SKM-1 treated with dmso at 0.1 percent for 144 hours (cell line): ENCODE data around the gene KRT3.

ENCODE experiments used
- DNase-seq: peaks from one replicate; lab custom pipeline; 2025; ENCODE audit not compliant: unreplicated experiment; lab: John Stamatoyannopoulos, UW

KRT3 gene

GRCh38 chr12:52827499-52828090 lies 31.7 kb upstream of the KRT3 start:
- no peak for DNase-seq

GRCh38 chr12:52826611-52827498 lies 30.9 kb upstream of the KRT3 start:
- DNase-seq, result no peak

DNA sequence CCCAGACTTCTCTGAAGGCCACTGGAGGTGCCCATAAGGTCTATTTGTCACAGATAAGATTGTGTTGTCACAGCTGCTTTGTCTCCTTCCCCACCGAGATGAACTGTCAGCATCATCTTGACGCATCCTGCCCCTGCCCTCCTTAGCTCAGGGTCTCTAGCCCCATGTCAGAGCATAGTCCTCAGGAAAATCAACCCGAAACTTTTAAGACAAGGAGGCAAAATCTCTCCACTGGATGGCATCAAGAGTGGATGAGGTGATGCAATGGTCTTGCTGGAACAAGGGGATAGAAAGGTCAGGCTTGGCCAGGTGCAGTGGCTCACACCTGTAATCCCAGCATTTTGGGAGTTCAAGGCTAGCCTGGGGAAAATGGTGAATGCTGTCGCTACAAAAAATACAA lies 30.0 kb upstream of the KRT3 start:
- no peak for DNase-seq

DNA sequence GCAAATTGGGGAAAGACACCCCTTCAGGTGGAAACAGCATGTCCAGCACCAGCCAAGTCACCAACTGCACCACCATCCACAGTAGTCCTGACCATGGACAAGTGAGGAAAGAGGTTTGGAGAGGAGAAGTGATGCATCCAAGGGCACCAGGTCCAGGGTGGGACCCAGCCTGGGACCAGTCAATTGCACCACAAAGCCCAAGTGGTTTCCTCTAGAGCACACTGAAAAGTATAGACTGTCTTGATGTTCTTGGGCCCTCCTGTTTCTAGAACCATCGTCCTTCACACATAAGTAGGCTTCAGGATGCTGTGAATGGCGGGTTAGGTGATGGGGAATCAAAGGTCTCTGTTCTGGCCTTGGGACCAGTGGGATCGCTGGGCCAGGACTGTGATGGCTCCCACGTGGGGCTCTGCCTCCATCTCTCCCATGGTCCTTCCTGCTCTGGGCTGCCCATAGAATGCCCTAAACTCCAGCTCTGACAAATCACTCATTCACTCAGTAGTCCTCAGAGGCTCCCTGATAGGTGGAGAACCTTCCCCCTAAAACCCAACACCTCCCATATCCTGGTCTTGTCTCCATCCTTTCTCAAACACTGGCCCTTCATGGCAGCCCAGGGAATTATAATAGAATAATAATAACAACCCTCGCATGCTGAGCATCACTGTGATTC lies 29.0 kb upstream of the KRT3 start:
- no peak for DNase-seq

GRCh38 chr12:52823761-52824450 lies 28.0 kb upstream of the KRT3 start:
- DNase-seq, result no peak

DNA sequence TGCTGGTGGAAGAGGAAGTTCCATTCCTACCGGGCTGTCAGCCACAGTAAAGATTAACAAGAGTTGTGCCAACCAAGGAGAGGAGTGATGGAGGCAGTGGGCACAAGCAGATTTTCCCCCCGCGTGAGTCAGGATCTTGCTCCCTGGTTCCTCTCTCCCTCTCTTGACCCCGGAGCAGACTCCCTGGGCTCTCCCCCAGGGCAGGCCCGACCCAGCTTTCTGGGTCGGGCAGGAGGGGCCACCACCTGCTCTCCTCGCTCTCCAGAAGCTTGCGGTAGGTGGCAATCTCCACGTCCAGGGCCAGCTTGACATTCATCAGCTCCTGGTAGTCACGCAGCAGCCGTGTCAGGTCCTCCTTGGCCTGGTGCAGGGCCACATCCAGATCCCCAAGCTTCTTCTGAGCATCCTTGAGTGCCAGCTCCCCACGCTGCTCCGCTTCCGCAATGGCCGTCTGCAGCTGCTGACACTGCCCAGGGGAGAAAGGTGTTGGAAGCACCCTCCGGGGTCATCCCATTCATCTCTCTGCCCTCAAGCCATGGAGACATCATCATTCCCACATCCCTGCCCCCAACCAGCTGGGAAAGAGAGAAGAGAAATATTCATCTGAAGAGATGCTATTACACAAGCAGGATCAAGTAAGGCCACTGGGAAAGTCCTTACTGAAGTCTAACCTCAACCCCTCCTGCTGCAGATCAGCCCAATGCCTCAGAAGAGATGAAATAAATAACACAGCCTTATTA lies 27.0 kb upstream of the KRT3 start:
- no peak for DNase-seq

DNA sequence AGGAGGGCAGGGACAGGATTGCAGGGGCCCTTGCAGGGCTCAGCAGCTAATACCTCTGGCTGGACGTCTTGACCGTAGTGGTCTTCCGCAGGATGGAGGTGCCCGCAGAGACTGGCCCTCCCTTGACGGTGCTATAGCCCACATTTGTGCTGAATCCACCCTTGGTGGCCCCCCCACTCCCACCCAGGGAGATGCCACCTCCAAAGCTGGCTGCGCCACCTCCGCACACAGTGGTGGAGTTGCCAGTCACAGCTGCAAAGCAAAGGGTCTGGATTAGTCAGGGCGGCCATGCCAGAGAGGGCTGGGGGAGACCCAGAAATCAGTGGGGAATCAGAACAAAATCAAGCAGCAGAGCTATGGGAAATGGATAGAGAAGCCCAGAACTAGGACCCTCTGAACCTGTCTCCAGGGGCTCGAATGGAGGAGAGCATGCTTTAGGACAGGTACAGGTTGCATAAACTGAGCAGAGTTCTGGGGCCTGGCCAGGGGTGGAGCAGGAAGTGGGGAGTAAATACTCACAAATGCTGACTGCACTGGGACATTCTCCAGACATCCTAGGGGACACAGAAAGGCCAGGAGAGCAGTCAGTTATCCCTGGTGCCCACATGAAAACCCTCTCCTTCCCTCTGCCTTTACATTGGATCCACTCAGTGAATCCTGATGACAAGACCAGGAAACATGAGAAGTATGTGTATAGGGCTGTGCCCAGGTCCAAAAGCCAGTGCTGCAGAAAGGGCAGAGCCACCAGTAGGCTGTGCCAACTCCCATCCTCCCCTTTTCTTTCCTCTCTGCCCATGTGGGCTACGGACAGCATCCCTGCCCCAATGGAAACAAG lies 26.1 kb upstream of the KRT3 start:
- DNase-seq, result no peak

DNA sequence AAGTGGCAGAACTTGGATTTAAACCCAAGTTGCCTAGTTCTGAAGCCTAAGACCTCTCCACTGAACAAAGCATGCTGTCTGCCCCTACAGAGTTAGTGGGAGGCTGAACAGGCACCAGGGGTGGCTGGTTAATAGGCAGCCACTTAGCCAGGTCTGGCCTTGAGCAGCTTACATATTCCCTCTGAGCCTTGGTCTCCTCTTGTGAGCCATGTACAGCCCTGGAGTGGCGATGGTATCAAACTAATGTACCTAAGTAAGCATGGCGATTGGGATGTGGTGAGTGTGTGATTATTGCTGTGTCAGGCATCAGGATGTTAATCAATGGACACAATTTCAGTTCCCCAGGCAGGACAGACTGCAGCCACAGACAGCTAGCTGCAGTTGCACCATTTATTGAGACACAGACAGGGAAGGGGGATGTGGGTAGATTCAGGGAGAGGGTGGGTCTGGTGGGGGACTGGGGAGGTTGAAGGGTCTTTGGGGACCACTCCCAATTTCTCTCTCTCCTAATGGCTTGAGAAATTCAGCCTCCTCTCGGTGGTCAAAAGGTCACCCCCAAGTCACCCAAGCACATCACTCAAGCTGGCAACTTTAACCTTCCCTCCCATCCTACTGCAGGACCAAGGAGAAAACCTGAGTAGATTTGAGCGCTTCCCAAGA lies 25.3 kb upstream of the KRT3 start:
- no peak for DNase-seq

GRCh38 chr12:52820521-52820920 lies 24.6 kb upstream of the KRT3 start:
- DNase-seq, result no peak

DNA sequence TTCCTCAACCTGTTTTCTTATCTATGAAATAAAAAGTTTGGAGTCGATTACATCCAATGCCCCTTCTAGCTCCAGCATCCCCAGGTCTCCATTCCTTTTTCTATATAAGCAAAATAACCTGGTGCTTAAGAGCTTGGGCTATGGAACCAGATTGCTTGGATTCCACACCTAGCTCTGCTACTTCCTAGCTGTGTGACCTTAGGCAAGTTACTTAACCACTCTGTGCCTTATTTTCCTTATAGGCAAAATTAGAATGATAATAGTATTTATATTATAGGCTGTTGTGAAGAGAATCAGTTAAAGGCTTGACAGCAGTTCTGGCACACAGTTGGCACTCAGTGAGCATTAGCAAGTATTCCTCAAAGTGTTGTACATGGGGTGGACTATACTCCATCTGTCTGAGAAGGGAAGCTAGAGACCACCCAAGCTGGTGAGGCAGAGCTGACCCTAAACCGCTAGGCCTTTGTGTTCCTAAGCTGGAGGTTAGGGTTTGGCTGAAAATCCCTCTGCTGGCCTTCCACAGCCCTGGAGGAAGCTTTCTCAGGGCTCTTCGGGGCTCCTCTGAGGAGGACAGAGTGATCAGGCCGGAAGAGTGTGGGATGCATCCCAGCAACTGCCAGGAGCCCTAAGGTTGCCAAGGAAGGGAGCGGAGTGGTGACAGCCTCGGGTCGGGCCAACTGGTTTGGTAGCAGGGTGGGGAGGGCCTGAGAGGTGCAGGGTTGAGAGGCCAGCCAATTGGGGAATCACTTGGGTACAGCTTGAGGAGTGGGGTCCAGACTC lies 24.0 kb upstream of the KRT3 start:
- DNase-seq, result no peak

DNA sequence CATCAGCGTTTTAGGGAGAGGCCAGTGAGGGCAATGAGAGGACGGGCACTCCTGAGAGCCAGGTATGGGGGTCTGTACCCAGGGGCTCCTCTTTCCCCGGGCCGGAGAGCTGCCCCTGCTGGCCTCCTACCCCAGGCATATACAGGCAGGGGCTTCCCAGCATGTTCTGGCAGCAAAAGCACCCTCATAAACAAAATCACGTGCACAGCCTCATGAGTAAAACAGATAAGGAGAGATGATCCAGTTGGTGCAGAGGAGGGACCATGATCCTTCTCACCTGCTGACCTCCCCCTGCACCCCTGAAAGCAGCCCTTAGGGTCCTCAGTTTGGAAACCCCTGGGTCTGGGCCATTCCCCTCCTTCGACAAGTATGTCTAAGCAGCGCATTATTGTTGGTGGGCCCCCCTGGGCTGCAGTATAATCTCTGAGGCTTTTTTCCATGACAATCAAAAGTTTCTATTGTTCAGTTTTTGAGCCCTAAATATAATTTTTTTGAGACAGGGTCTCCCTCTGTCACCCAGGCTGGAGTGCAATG lies 23.0 kb upstream of the KRT3 start:
- no peak for DNase-seq

DNA sequence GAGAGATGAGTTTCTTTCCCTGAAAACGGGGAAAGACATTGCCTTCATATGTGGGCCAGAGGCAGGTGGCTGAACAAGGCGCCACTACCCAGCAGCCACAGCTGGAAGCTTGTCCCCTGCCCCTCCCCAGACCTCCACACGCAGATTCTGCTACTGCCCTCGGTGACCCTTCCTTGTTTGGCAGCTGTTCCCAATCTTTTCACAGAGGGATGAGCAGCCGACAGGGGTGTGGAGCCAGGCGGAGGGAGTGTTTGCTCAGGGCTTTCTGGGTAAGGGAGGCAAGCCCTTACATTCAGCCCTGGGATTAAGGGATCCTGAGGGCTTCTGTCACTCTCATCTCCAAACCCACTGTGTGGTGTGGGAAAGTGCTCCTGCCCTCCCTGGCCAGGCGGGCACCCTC lies 22.5 kb upstream of the KRT3 start:
- no peak for DNase-seq

- no peak for DNase-seq
These were observed 21.9 kb upstream of the KRT3 start for GRCh38 chr12:52817699-52818238.

DNA sequence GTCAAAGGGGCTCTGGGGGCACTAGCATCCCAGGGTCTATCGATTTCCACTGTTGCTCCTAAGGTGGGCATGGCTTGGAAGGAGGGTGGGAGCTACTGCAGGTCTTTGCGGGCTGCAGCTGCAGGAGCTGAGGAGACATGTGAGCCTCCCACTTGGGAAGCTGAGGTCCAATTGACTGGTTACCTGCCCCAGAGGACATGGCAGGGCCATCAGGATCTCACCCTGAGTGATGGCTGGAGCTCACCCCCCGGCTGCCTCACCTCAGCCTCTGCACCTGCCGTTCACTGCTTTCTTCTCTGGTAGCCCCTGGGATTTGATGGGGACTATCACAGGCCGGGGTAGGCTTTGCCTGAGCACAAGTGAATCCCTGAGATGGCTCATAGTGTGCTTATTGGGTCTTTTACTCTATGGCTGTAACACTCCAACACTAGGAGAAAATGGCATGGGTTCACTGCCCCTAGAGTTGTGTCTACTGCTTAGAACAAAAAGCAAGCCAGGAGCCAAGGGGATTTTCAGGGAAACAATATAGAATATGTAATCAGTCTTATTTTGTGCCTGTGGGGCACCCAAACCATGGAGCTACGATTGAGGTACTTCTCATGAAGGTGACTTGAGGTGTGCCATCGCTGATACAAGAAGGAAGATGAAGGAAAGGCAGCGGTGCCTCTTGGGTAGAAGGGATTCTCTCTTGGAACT lies 21.2 kb upstream of the KRT3 start:
- DNase-seq, result no peak

DNA sequence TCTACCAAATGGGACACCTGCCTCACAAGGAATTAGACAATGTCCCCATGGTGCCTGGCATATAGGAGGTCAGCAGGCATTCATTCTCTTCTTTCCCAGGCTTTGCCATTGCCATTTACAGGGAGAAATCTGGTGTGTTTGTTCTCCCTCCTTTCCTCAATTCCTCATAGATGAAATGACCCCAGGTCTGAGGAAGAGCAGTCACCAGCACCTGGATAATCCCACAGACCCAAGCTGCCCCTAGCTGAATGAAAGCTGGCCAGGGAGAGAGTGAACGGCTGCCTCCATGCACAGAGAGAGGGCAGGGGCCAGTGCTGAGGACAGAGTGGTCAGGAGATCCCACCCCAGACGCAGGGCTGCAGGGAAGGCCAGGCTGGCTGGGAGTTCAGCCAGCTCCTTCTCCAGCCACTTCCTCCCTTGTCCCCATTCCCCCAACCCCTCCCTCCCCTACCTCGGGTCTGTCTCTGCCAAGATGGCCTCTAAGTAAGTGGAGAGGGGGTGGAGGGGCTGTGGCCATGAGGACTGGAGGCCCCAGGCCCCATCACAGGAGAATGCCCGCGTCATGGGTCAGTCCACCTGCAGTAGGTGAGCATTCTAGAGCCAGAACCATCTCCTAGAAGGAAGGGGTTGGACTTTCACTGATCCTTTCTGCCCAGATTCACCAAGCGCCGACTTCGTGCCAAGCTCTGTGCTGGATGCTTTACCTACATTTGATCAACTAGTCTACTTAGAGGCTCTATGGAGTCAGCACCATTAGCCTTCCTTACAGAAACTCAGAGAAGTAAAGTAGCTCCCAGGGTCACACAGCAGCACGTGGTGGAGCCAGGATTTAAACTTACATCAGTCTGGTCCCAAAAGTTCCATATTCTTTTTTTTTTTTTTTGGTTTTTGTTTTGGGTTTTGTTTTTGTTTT lies 20.0 kb upstream of the KRT3 start:
- DNase-seq, result no peak

DNA sequence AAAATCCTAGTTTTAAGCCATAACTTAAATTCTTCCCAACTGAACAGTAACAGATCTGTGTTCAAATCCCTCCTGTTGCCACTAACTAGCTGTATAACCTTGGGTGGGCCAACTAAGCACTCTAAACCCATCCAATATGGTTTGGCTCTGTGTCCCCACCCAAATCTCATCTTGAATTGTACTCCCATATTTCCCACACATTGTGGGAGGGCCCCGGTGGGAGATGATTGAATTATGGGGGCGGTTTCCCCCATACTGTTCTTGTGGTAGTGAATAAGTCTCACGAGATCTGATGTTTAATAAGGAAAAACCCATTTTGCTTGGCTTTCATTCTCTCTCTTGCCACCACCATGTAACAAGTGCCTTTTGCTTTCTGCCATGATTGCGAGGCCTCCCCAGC lies 19.2 kb upstream of the KRT3 start:
- no peak for DNase-seq
